BE2C (cell line): Measurements from ENCODE around the gene TMEM242.

ENCODE experiments used
- DNase-seq: peaks from one replicate; pipeline ENCODE4 v3.0.0-alpha.2; 2020
- H3K27me3 ChIP-seq: fragments of 250-450 bp; sonication (Bioruptor Pico); 2 replicates; pipeline ENCODE4 v1.5.1; 2020; ENCODE audit warnings: mild to moderate bottlenecking
- H3K36me3 ChIP-seq: fragments of 250-450 bp; sonication (Bioruptor Pico); 2 replicates; pipeline ENCODE4 v1.5.1; 2020; ENCODE audit warnings: mild to moderate bottlenecking
- H3K4me1 ChIP-seq: fragments of 250-450 bp; sonication (Bioruptor Pico); 2 replicates; pipeline ENCODE4 v1.5.1; 2020
- H3K4me3 ChIP-seq: 2 replicates; pipeline ENCODE4 v1.5.1; 2011; ENCODE audit warnings: low read depth, low read length
- H3K9me3 ChIP-seq: fragments of 250-450 bp; sonication (Bioruptor Pico); 2 replicates; pipeline ENCODE4 v1.5.1; 2020
- TF ChIP-seq, protein P1 (sequence below): IDR thresholded peaks from 2 replicates; pipeline ENCODE4 v1.5.1; 2012; ENCODE audit warnings: mild to moderate bottlenecking, low read depth, low read length

Gene TMEM242

GRCh38 chr6:157246771-157247484 is 76.4 kb downstream of the TMEM242 start:
- Histone ChIP-seq H3K4me1 (peaks cover 10% of the 10 kb centered on the region; the same call in 1 of the 2 replicates), H3K36me3 (no peaks in the 10 kb centered on the region), H3K4me3 (no peak overlapping the region), H3K9me3 (no peaks in the 10 kb centered on the region), H3K27me3 (no peaks in the 10 kb centered on the region)
- TF ChIP-seq, protein P1, sequence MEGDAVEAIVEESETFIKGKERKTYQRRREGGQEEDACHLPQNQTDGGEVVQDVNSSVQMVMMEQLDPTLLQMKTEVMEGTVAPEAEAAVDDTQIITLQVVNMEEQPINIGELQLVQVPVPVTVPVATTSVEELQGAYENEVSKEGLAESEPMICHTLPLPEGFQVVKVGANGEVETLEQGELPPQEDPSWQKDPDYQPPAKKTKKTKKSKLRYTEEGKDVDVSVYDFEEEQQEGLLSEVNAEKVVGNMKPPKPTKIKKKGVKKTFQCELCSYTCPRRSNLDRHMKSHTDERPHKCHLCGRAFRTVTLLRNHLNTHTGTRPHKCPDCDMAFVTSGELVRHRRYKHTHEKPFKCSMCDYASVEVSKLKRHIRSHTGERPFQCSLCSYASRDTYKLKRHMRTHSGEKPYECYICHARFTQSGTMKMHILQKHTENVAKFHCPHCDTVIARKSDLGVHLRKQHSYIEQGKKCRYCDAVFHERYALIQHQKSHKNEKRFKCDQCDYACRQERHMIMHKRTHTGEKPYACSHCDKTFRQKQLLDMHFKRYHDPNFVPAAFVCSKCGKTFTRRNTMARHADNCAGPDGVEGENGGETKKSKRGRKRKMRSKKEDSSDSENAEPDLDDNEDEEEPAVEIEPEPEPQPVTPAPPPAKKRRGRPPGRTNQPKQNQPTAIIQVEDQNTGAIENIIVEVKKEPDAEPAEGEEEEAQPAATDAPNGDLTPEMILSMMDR = no peak
- no peak for DNase-seq

DNA sequence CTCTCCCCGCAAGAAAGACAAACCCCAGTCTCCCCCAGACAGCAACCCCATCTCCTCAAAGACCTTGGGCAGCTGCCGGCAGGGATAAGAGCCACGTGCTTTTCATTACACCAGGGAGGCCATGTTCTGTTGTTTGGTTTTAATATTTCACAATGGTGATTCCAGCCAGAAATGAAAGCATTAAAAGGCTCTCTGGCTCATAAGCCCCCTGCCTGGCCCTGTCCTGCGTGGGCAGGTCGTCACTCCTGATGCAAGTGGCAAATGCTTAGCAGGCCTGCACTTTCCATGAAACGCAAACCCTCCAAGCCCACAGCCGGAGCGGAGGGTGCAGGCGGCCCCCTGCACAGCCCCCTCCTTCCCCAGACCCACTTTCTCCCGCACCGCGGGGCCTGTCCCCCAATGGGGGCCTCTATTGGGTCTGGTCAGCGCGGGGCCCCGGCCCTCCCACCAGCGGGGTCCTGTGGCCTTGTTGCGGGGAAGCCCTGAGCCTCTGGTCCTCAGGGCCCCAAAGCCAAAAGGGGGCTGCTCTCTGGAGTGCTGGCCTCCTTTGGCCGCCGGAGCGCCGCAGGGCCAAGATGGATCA is 77.2 kb downstream of the TMEM242 start:
- H3K27me3 ChIP-seq = no peaks in the 10 kb centered on the region
- no peak overlapping the region for H3K4me3 ChIP-seq
- DNase-seq = no peak
- TF ChIP-seq, protein P1 = no peak
- no peaks in the 10 kb centered on the region for H3K9me3 ChIP-seq
- no peaks in the 10 kb centered on the region for H3K36me3 ChIP-seq
- H3K4me1 ChIP-seq = peaks cover 3% of the 10 kb centered on the region; the same call in 1 of the 2 replicates

- no peaks in the 10 kb centered on the region for H3K4me1 ChIP-seq
- H3K9me3 ChIP-seq = no peaks in the 10 kb centered on the region
- DNase-seq = no peak
- H3K36me3 ChIP-seq = no peaks in the 10 kb centered on the region
- H3K27me3 ChIP-seq = no peaks in the 10 kb centered on the region
- TF ChIP-seq, protein P1 = no peak
- no peak overlapping the region for H3K4me3 ChIP-seq
Observed at GRCh38 chr6:157245436-157245835, 77.9 kb downstream of the TMEM242 start.

GRCh38 chr6:157244780-157245179 is 78.5 kb downstream of the TMEM242 start:
- TF ChIP-seq, protein P1 = no peak
- H3K27me3 ChIP-seq = no peaks in the 10 kb centered on the region
- no peaks in the 10 kb centered on the region for H3K9me3 ChIP-seq
- H3K4me3 ChIP-seq = no peak overlapping the region
- no peaks in the 10 kb centered on the region for H3K36me3 ChIP-seq
- no peaks in the 10 kb centered on the region for H3K4me1 ChIP-seq
- DNase-seq = no peak

DNA sequence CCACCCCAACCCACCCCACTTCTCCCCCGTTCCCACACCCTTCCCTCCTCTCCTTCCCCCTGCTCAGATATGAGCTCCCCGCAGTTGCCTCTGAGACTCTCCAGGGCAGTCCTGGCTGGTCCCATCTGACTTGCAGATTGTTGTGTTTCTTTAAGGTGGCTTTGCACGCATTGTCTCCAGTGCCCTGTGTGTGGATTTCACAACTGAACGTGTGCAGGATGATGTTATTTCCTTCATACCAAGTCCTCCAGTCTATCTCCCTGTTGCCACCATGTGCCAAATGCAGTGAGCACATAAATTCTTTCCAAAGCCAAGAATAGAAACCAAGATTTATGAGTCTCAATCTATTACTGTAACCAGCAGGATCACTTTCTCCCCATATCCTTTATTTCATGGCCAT is 79.1 kb downstream of the TMEM242 start:
- no peaks in the 10 kb centered on the region for H3K9me3 ChIP-seq
- no peaks in the 10 kb centered on the region for H3K4me1 ChIP-seq
- no peaks in the 10 kb centered on the region for H3K27me3 ChIP-seq
- DNase-seq = no peak
- TF ChIP-seq, protein P1 = no peak
- H3K36me3 ChIP-seq = no peaks in the 10 kb centered on the region
- H3K4me3 ChIP-seq = no peak overlapping the region

GRCh38 chr6:157242791-157243190 is 80.5 kb downstream of the TMEM242 start:
- Histone ChIP-seq H3K4me3 (no peak overlapping the region), H3K27me3 (no peaks in the 10 kb centered on the region), H3K36me3 (no peaks in the 10 kb centered on the region), H3K9me3 (no peaks in the 10 kb centered on the region), H3K4me1 (no peaks in the 10 kb centered on the region)
- no peak for DNase-seq
- TF ChIP-seq, protein P1 = no peak
